BE2C (cell line): ENCODE data around the gene HLA-F.
A peak's percentile ranks its signal among the peaks of the same experiment; 100 is the strongest.

ENCODE experiments used
- DNase-seq: peaks from one replicate; pipeline ENCODE4 v3.0.0-alpha.2; 2020
- H3K27me3 ChIP-seq: fragments of 250-450 bp; sonication (Bioruptor Pico); 2 replicates; pipeline ENCODE4 v1.5.1; 2020; ENCODE audit warnings: mild to moderate bottlenecking
- H3K36me3 ChIP-seq: fragments of 250-450 bp; sonication (Bioruptor Pico); 2 replicates; pipeline ENCODE4 v1.5.1; 2020; ENCODE audit warnings: mild to moderate bottlenecking
- H3K4me1 ChIP-seq: fragments of 250-450 bp; sonication (Bioruptor Pico); 2 replicates; pipeline ENCODE4 v1.5.1; 2020
- H3K4me3 ChIP-seq: 2 replicates; pipeline ENCODE4 v1.5.1; 2011; ENCODE audit warnings: low read depth, low read length
- H3K9me3 ChIP-seq: fragments of 250-450 bp; sonication (Bioruptor Pico); 2 replicates; pipeline ENCODE4 v1.5.1; 2020
- TF ChIP-seq, protein P1 (sequence below): IDR thresholded peaks from 2 replicates; pipeline ENCODE4 v1.5.1; 2012; ENCODE audit warnings: mild to moderate bottlenecking, low read depth, low read length

The HLA-F gene

DNA sequence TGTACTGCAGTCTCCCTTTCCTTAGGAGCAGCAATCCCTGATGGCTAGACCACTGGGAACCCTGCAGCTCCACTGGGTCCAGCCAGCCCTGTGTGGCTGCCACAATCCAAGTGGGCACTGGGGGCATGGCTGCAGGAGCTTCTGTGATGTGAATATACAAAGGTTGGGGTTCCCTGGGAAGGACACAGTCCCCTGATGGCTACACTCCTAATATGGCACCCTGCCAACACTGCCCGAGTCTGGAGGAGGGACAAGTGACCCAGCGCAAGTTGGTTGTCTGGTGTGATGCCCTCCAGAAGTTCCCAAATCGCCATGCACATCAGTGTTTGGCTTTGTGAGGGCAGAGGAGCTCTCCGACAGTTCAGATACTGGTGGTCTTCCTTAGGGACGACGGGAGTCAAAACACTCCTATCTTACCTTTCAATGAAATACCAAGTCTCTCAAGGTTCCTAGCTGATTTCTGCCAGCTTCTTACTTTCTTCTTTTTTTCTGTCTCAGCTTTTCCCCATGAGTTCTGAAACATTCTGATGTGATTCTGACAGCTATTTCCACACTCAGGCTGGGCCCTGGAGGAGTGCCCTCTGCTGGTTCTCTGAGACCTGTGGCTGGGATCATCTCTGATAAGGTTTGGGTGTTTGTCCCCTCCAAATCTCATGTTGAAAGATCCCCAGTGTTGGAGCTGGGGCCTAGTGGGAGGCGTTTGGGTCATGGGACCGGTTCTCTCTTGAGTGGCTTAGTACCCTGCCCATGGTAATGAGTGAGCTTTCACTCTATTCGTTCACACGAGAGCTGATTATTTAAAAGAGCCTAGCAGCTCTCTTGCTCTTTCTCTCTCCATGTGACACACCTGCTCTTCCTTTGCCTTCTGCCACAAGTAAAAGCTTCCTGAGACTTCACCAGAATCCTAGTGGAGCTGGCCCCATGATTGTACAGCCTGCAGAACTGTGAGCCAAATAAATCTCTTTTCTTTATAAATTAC, 26.8 kb upstream of the HLA-F start:
- TF ChIP-seq, protein P1, sequence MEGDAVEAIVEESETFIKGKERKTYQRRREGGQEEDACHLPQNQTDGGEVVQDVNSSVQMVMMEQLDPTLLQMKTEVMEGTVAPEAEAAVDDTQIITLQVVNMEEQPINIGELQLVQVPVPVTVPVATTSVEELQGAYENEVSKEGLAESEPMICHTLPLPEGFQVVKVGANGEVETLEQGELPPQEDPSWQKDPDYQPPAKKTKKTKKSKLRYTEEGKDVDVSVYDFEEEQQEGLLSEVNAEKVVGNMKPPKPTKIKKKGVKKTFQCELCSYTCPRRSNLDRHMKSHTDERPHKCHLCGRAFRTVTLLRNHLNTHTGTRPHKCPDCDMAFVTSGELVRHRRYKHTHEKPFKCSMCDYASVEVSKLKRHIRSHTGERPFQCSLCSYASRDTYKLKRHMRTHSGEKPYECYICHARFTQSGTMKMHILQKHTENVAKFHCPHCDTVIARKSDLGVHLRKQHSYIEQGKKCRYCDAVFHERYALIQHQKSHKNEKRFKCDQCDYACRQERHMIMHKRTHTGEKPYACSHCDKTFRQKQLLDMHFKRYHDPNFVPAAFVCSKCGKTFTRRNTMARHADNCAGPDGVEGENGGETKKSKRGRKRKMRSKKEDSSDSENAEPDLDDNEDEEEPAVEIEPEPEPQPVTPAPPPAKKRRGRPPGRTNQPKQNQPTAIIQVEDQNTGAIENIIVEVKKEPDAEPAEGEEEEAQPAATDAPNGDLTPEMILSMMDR = peak; percentile 49
- DNase-seq = no peak
- H3K36me3 ChIP-seq = no peaks in the 10 kb centered on the region
- H3K9me3 ChIP-seq = no peaks in the 10 kb centered on the region
- H3K4me1 ChIP-seq = no peaks in the 10 kb centered on the region
- no peaks in the 10 kb centered on the region for H3K27me3 ChIP-seq
- no peak overlapping the region for H3K4me3 ChIP-seq

DNA sequence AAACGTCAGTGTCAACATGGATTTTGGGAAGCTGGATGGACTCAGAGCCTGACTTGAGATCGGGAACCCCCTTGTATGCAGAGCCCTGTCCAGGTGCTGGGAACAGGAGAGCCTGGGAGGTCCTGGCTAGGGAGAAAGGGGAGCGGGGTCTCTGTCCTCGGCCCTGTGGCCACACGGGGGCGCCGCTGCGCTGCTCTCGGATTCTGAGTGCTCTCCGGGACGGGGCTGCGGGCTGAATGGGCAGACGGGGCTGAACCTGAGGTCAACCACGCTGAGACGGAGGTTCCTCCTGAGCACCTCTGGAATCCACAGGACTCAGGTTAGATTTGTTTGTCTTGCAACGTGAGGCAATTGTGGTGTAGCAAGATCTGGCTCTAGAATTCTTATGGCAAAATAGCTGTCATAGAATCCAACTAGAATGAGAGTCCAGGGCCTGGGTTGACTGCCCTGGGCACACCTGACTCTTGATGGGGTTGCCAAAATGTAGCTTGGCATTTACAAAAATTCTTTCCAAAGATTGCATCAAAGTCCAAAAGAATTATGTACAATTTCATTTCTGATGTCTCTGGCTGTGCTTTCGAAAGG, 20.6 kb upstream of the HLA-F start:
- H3K9me3 ChIP-seq = no peaks in the 10 kb centered on the region
- H3K4me3 ChIP-seq = no peak overlapping the region
- H3K27me3 ChIP-seq = peaks cover 15% of the 10 kb centered on the region
- H3K4me1 ChIP-seq = no peaks in the 10 kb centered on the region
- TF ChIP-seq, protein P1 = peak; percentile 71
- DNase-seq = peak; percentile 79
- H3K36me3 ChIP-seq = no peaks in the 10 kb centered on the region

DNA sequence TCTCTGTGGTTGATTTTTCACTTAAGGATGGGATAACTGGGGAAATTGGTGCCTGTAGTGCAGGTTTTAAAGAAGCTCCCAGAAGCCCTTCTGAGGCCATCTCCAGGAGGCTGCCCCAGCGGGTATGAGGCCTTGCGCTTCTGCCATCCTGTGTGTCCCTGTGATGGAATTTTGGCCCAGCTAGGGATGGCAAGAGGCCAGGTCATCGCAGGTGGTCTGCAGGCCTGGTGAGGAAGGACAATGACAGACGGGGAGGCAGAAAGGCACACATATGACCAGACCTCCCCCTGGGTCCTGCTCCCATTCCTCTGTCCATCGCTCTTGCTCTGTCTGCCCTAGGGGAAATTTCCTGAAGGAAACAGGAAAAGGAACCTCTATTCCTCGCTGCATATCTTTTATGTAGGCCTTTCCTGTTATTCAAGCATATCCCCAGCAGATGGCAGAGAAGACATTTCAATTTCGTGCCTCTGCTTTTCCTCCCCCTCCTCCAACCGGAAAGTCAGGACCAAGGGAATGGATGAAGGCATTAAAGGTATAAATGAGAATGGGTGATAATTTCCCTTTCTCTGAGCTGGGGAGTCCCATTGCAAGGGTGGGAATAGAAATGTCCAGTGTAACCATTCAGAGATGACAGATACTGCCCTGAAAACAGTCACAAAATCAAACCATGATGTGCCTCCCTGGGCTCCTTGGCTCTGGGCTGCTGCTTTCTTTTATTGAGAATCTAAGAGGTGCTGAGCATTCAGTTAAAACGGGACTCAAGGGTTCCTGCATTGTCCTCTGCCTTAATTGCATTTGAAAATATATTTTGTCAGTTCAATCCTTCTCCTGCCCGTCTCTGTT, 17.6 kb upstream of the HLA-F start:
- Histone ChIP-seq H3K36me3 (no peaks in the 10 kb centered on the region), H3K27me3 (peaks cover 21% of the 10 kb centered on the region), H3K4me3 (no peak overlapping the region), H3K9me3 (no peaks in the 10 kb centered on the region), H3K4me1 (no peaks in the 10 kb centered on the region)
- DNase-seq = peak; percentile 30
- TF ChIP-seq, protein P1 = peak; percentile 65

DNA sequence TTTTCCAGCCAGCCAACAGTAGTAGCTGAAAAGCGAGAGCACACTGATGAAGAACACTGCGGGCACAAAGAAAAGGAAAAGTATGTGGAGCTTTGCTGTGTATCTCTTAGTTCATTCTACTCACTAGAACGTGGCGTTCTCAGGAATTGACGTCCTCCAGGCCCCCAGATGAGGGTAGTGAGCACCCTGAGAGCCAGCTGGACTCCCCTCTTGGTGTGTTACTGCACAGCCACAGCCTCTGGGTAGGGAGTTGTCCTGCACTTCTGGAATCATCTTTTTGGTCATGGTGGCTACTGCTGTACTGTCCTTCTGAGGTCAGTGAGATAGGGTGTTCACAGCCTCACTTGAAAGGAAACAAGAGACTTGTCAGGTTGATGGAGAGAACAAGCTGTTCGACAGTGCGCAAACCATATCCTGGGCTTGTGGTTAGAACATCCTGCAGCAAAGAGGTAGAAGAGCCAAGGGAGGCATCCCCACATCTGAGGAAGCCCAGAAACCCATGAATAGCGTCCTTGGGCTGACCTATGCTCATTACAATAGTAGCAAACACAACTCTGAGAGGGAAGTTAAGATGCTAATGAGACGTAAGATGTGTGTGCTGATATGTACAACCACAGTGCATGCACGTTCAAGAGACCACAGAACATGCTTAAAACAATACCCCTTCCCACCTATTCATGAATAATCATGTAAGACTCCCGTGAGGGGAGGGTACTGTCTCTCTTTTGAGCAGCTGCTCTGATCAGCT, 14.6 kb upstream of the HLA-F start:
- Histone ChIP-seq H3K36me3 (no peaks in the 10 kb centered on the region), H3K4me1 (no peaks in the 10 kb centered on the region), H3K4me3 (no peak overlapping the region), H3K9me3 (no peaks in the 10 kb centered on the region), H3K27me3 (peaks cover 15% of the 10 kb centered on the region)
- DNase-seq = no peak
- TF ChIP-seq, protein P1 = no peak

DNA sequence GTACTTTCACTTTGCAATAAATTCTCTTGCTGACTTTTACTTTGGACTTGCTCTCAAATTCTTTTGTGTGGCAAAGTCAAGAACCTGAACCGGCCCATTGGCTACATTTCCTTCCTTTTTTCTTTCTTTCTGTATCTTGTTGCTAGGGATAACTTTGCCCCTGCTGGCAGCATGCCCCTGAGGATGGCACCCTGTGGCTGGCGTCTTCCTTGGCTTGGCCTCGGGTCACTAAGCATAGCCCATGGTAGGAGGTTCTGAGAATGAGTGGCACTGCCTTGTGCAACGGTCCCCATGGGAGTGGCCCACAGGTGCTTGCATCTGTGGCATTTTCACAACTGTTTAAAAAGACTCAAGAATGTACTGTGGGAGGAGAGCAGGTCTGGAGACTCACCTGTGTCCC, 14.0 kb upstream of the HLA-F start:
- Histone ChIP-seq H3K4me1 (no peaks in the 10 kb centered on the region), H3K36me3 (no peaks in the 10 kb centered on the region), H3K9me3 (no peaks in the 10 kb centered on the region), H3K4me3 (no peak overlapping the region), H3K27me3 (peaks cover 15% of the 10 kb centered on the region)
- no peak for DNase-seq
- TF ChIP-seq, protein P1 = no peak
